Suprapubic skin (tissue), 4 donors: ENCODE measurements around the gene SNX21.

ENCODE experiments used
- EP300 ChIP-seq: sonication (generic); formaldehyde crosslinking; IDR thresholded peaks from one replicate; pipeline ENCODE4 v1.6.1; 2017; ENCODE audit warnings: antibody characterized with exemption
- POLR2A ChIP-seq, 2 donors: fragments of 450-650 bp; IDR thresholded peaks; one replicate each; pipeline ENCODE4 v1.6.1; 2017; ENCODE audit warnings: antibody characterized with exemption in 2 of 2, mild to moderate bottlenecking in 2 of 2, moderate library complexity in 2 of 2
- POLR2AphosphoS5 ChIP-seq, 3 donors: sonication (generic); formaldehyde crosslinking; IDR thresholded peaks; one replicate each; pipeline ENCODE4 v1.6.1; 2017; ENCODE audit warnings: antibody characterized with exemption in 3 of 3
- TF ChIP-seq, protein P1 (sequence below), 2 donors: fragments of 200-600 bp in 1 of 2; fragments of 450-650 bp in 1 of 2; sonication (generic) in 1 of 2; IDR thresholded peaks; one replicate each; pipeline ENCODE4 v1.5.1; 2016 to 2019; ENCODE audit warnings: antibody characterized with exemption in 2 of 2, mild to moderate bottlenecking in 1 of 2, moderate library complexity in 1 of 2

DNA sequence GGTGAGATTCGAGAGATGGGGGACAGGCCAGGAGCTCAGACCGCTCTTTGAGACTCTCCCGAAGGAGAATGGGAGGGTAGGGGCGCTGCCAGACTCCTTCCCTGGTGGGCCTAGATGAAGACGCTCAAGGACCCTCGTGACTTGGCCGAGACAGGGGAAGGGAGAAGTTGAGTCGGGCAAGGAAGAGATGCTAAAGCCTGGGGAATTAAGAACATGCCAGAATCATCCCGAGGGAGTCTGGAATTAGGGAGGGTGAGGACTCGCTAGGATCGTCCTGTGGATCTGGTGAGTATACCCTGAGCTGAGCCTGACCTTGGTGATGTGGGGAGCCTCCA lies 20.6 kb upstream of the SNX21 start:
- TF ChIP-seq POLR2A (IDR thresholded peaks at IDR 0.05) (no peak), POLR2AphosphoS5 (IDR thresholded peaks at IDR 0.05) (no peak), EP300 (no peak)
- TF ChIP-seq, protein P1, sequence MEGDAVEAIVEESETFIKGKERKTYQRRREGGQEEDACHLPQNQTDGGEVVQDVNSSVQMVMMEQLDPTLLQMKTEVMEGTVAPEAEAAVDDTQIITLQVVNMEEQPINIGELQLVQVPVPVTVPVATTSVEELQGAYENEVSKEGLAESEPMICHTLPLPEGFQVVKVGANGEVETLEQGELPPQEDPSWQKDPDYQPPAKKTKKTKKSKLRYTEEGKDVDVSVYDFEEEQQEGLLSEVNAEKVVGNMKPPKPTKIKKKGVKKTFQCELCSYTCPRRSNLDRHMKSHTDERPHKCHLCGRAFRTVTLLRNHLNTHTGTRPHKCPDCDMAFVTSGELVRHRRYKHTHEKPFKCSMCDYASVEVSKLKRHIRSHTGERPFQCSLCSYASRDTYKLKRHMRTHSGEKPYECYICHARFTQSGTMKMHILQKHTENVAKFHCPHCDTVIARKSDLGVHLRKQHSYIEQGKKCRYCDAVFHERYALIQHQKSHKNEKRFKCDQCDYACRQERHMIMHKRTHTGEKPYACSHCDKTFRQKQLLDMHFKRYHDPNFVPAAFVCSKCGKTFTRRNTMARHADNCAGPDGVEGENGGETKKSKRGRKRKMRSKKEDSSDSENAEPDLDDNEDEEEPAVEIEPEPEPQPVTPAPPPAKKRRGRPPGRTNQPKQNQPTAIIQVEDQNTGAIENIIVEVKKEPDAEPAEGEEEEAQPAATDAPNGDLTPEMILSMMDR (IDR thresholded peaks at IDR 0.05), result no peak
